Activated CD8-positive, alpha-beta T cell treated with anti-CD3 and anti-CD28 coated beads for 36 hours (primary cell): ENCODE data around the gene DGCR2. TPM values are rescaled to one million over a fixed set of nuclear protein-coding genes. Genes with fewer than 3 reads are reported as not detected.

Experiments used
- ATAC-seq: fragments of 200-7000 bp; cut with Tn5 transposase; one replicate; pipeline ENCODE4 v1.10.0; 2021; ENCODE audit warnings: mild to moderate bottlenecking, moderate library complexity
- CTCF ChIA-PET: fragments of 350-600 bp; sonication (Branson Sonifier 250); formaldehyde crosslinking; loops from one replicate; lab custom pipeline; 2021; ENCODE audit warnings: antibody characterized with exemption; lab: Charles Lee
- POLR2A ChIA-PET: fragments of 350-600 bp; sonication (Branson Sonifier 250); formaldehyde crosslinking; loops from one replicate; lab custom pipeline; 2021; ENCODE audit warnings: antibody characterized with exemption; lab: Charles Lee
- DNase-seq: peaks from one replicate; pipeline ENCODE4 v3.0.0-alpha.2; 2020
- H3K27ac Mint-ChIP-seq: one replicate; pipeline ENCODE4 v1.8.0; 2021; ENCODE audit warnings: mild to moderate bottlenecking, mixed read lengths
- H3K27me3 Mint-ChIP-seq: one replicate; pipeline ENCODE4 v1.8.0; 2021; ENCODE audit warnings: mixed read lengths
- H3K36me3 Mint-ChIP-seq: one replicate; pipeline ENCODE4 v1.8.0; 2021; ENCODE audit warnings: low read depth, mixed read lengths
- H3K4me1 Mint-ChIP-seq: one replicate; pipeline ENCODE4 v1.8.0; 2021; ENCODE audit warnings: low read depth, mixed read lengths
- H3K4me3 Mint-ChIP-seq: one replicate; pipeline ENCODE4 v1.8.0; 2021; ENCODE audit warnings: mild to moderate bottlenecking, moderate library complexity, mixed read lengths
- H3K9me3 Mint-ChIP-seq: one replicate; pipeline ENCODE4 v1.8.0; 2021; ENCODE audit warnings: mixed read lengths
- CTCF ChIP-seq: fragments of 200-600 bp; IDR thresholded peaks from one replicate; pipeline ENCODE4 v1.8.0; 2022; ENCODE audit warnings: antibody characterized with exemption, mild to moderate bottlenecking
- intact Hi-C: fragments of 100-400 bp; cut with micrococcal nuclease; formaldehyde crosslinking; loops from one replicate; pipeline ENCODE4 v1.10.0; 2022
- total RNA-seq, 2 experiments: library from RNA; stranded (reverse); gene quantifications; one replicate each; pipeline ENCODE4 v1.2.3, GENCODE V29; 2021

DGCR2 gene
- total RNA-seq, 2 experiments from 2014 or later: 18.0 to 20.0 TPM

DNA sequence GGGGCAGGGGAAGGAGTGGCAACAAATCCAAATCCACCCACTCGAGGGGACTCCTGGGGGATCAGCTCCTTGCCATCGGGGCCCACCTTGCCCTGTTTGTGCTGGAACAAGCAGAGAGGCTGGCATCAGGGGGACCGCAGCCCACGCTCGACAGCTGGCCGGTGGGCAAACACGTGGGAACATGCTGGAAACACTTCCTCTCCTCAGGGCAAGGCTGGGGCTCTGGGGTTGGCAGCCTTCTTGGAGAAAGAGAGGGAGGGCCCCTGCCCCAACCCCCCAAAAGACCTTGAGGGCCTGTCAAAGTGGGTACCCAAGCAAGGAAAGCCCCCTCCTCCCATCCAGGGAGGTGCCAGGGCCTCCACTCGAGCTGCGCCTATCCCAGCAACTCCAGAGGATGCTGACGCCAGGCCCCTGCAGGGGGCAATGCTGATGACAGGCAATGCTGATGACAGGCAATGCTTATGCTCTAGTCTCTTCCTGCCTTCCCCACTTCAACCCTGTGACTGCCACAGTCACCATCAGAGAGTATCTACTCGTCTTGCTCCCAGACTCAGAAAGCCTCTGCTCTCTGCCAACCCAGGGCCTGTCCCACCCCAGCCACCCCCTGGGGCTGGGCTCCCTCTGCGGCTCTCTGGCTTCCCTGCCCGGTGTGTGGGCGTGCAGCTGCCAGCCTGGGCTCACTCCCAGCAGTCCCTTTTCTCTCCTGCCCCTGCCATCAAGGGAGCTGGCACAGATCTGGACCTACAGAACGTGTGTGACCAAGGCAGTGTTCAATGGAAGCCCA, 16.2 kb upstream of the DGCR2 start:
- no peak overlapping the region for H3K4me3 Mint-ChIP-seq
- no peaks in the 10 kb centered on the region for H3K9me3 Mint-ChIP-seq
- H3K27me3 Mint-ChIP-seq: no peaks in the 10 kb centered on the region
- intact Hi-C loops: no loop called here
- no peak for TF ChIP-seq CTCF
- ATAC-seq (no peak), DNase-seq (no peak)
- H3K36me3 Mint-ChIP-seq: peaks cover 31% of the 10 kb centered on the region
- ChIA-PET CTCF (interaction anchor here (0.5 kb wide), 1 partner anchor 18 kb away, joined by 3 read pairs; no protein-coding TSS in a partner anchor), POLR2A (interaction anchor here (1.0 to 1.3 kb wide), 2 partner anchors 17 kb away, joined by 3 to 6 read pairs; partner anchors contain the start of gene DGCR2)
- no peak overlapping the region for H3K27ac Mint-ChIP-seq
- H3K4me1 Mint-ChIP-seq: peaks cover 9% of the 10 kb centered on the region

- peaks cover 4% of the 10 kb centered on the region for H3K4me1 Mint-ChIP-seq
- H3K27me3 Mint-ChIP-seq: no peaks in the 10 kb centered on the region
- no peaks in the 10 kb centered on the region for H3K9me3 Mint-ChIP-seq
- POLR2A ChIA-PET: no interaction called here
- no peak overlapping the region for H3K27ac Mint-ChIP-seq
- ATAC-seq (no peak), DNase-seq (no peak)
- no peak overlapping the region for H3K4me3 Mint-ChIP-seq
- H3K36me3 Mint-ChIP-seq: peaks cover 31% of the 10 kb centered on the region
- CTCF ChIA-PET: no interaction called here
- intact Hi-C loops: no loop called here
- no peak for TF ChIP-seq CTCF
These were observed 15.4 kb upstream of the DGCR2 start for GRCh38 chr22:19137384-19138216.

- Mint-ChIP-seq H3K27me3 (no peaks in the 10 kb centered on the region), H3K27ac (no peak overlapping the region), H3K4me3 (no peak overlapping the region), H3K36me3 (peaks cover 30% of the 10 kb centered on the region), H3K9me3 (no peaks in the 10 kb centered on the region), H3K4me1 (peaks cover 3% of the 10 kb centered on the region)
- no peak for TF ChIP-seq CTCF
- POLR2A ChIA-PET: no interaction called here
- CTCF ChIA-PET: interaction anchor here (1.1 kb wide), 1 partner anchor 8 kb away, joined by 3 read pairs; the partner anchor contains the start of gene ESS2
- ATAC-seq: no peak
- no peak for DNase-seq
- intact Hi-C loops: no loop called here
These were observed 14.7 kb upstream of the DGCR2 start for GRCh38 chr22:19136915-19137314.

- H3K36me3 Mint-ChIP-seq: peaks cover 31% of the 10 kb centered on the region
- no peaks in the 10 kb centered on the region for H3K27me3 Mint-ChIP-seq
- TF ChIP-seq CTCF: no peak
- H3K9me3 Mint-ChIP-seq: no peaks in the 10 kb centered on the region
- intact Hi-C loops: no loop called here
- H3K27ac Mint-ChIP-seq: no peak overlapping the region
- no peak overlapping the region for H3K4me3 Mint-ChIP-seq
- ChIA-PET POLR2A (no interaction called here), CTCF (no interaction called here)
- ATAC-seq (no peak), DNase-seq (no peak)
- no peaks in the 10 kb centered on the region for H3K4me1 Mint-ChIP-seq
These were observed 12.7 kb upstream of the DGCR2 start for GRCh38 chr22:19134874-19135273.
